SIG-M5 (cell line): ENCODE measurements around the gene MICAL2.

Source experiments
- DNase-seq: peaks from one replicate; lab custom pipeline; 2025; lab: John Stamatoyannopoulos, UW

MICAL2 gene, protein sequence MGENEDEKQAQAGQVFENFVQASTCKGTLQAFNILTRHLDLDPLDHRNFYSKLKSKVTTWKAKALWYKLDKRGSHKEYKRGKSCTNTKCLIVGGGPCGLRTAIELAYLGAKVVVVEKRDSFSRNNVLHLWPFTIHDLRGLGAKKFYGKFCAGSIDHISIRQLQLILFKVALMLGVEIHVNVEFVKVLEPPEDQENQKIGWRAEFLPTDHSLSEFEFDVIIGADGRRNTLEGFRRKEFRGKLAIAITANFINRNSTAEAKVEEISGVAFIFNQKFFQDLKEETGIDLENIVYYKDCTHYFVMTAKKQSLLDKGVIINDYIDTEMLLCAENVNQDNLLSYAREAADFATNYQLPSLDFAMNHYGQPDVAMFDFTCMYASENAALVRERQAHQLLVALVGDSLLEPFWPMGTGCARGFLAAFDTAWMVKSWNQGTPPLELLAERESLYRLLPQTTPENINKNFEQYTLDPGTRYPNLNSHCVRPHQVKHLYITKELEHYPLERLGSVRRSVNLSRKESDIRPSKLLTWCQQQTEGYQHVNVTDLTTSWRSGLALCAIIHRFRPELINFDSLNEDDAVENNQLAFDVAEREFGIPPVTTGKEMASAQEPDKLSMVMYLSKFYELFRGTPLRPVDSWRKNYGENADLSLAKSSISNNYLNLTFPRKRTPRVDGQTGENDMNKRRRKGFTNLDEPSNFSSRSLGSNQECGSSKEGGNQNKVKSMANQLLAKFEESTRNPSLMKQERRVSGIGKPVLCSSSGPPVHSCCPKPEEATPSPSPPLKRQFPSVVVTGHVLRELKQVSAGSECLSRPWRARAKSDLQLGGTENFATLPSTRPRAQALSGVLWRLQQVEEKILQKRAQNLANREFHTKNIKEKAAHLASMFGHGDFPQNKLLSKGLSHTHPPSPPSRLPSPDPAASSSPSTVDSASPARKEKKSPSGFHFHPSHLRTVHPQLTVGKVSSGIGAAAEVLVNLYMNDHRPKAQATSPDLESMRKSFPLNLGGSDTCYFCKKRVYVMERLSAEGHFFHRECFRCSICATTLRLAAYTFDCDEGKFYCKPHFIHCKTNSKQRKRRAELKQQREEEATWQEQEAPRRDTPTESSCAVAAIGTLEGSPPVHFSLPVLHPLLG

DNA sequence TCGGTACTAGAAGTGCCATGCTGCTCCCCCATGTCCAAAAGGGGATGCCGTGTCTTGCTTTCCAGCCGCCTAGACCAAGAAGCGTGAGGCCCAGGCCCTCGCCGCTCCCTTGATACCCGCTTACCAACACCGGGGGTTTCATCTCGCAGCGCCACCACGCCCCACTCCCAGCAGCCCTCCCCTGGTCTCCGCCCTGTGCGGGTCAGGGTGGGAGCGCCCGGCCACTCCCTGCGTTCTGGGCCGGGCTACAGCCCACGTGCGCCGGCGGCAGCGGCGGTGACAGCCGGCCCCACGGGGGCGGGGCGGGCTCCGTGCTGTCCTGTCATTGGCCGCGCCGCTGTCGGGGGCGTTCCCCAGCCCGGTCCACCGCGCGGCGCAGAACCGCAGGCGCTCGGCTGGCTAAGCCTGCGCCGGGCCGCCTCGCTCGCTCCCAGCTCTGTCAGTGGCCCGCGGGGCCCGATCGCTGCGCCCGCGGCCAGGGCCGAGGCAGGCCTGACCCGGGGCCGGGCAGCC lies at the start of gene MICAL2:
TSS of gene MICAL2 (plus strand) at position 390 of the 513 bp plus-strand sequence. CDS start 51,566 bp downstream, outside the sequence.
- DNase-seq = peak; percentile 14

DNA sequence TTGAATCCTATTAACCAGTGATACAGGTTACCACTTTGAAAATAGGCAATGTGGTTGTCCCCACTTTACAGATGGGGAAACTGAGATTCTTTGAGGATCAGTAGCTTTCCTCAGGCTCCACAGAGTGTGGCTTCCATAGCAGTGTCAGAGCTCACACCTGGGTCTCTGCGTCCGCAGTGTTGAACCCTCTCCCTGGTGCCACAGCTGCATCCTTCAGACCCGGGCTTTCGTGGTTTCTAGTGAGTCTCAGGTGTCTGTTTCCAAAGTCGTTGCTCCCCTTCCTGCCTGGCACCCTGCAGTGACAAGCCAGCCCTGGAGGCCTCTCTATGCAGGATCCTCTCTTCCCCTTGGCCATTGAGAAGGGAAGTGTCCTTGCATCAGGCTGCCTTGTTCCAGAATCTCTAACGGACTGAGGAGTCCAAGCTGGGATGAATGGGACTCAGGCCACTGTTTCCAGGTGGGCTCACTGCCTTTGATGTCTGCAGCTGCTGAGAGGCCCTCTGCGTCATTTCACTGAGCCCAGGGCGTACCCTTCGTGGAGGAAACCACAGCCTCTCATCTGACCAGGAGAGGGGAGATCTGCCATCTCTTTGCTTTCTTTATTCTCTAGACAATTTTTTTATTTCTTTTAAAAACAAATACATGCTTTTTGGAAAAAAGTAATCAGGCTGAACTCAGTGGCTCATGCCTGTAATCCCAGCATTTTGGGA lies 48.4 kb upstream of the MICAL2 start:
- DNase-seq = no peak

DNA sequence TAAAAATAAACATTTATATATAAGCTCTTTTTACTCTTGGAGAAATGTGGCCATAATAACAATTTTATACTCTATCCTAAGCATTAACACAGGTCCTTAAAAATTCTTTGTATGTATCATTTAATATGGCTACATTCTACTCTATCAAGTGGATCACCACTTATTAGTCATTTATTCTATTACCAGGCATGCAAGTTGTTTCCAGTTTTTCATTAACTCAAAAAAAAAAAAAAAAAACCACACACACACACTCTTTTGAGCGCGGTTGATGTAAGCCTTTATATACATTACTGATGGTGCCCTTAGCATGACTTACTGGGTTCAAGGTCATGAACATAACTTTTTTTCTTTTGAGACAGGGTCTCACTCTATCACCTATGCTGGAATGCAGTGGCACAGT lies 47.1 kb upstream of the MICAL2 start:
- DNase-seq = no peak

DNA sequence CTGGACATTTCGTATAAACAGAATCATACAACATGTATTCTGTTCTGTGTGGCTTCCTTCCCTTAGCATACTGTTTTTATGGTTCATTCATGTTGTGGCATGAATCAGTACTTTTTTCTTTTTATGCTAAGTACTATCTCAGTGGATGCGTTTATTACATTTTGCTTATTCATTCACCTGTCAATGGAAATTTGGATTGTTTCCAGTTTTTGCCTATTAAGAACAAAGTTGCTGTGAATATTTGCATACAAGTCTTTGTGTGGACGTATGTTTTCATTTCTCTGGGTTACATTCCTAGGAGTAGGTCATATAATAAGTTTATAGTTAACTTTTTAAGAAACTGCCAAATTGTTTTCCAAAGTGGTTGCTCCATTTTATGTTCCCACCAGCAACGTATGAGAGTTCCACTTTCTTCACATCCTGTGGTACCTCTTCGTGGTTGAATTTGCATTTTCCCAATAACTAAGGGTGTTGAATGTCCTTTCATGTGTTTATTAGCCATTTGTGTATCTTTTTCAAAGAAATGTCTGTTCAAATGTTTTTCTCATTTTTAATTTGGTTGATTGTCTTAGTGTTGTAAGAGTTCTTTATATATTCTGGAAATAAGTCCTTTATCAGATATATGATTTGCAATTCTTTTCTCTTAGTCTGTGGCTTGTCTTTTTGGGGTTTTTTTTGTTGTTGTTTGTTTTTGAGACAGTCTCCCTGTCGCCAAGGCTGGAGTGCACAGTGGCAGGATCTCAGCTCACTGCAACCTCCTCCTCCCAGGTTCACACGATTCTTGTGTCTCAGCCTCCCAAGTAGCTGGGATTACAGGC lies 46.0 kb upstream of the MICAL2 start:
- DNase-seq = no peak

DNA sequence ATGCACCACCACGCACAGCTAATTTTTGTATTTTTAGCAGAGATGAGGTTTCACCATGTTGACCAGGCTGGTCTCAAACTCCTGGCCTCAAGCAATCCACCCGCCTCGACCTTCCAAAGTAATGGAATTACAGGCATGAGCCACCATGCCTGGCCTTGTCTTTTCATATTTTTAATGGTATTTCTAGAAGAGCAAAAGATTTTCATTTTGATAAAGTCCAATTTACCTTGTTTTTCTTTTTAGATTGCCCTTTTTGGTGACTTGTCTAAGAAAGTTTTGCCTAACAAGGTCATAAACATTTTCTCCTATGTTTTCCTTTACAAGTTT lies 45.5 kb upstream of the MICAL2 start:
- DNase-seq = no peak

DNA sequence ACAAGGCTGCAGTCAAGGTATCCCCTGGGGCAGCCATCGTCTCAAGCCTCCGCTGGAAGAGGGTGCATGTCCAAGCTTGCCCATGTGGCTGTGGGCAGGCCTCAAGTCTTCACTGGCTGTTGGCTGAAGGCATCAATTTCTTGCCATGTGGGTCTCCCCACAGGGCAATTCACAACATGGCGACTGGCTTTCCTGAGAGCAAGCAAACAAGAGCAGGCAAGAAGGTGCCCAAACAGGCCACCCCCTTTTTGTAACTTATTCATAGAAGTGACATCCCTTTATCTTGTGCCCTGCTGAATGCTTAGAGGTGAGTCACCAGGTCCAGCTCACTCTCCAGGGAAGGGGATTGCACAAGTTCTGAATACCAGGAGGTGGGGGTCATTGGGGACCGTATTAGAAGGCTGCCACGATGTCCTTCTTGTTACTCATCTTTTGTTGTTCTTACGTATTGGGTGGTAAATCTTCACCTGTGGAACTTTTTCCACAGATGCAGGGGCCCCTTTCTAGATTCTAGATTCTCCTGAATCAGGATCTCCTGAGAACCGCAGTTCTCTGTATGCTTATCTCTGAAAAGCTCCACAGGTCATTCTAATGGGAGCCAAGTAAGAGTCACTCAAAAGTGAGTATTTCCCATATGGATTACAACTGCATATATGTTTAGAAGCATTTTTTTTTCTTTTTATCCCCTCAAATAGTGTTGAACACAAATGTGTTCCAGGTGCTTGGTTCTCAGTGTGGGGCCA lies 44.2 kb upstream of the MICAL2 start:
- no peak for DNase-seq

DNA sequence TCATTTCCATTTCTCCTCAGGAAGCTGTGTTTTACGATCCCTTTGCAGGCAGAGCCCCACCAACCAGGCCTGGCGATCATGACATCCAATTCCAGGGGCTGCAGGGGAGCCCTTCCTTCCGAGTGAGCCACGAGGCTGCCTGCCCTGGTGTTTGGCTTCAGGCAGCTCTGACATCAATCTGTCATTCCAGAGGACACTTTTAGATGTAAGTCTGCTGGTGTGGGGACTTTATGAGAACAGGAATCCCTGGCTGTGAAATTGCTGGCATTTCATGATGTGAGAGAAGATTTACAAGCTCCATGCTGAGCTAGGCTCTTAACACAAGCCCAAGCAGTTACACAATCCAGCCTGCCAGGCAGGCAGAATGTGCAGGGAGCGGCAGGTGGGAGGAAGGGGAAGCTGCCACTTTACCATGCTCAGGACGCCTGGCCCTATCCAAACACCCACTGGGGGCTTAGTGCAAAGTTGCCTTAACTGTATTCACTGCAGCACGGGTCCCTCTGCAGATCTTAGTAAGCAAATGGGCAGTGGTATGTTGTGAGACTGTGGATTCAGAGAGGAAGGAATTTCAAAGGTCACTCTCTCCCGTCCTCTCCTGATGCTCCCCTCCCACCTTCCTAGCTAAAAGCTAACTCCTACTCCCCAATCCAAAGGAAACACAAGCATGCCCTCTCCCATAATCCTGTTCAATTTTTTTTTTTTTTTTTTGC lies 43.4 kb upstream of the MICAL2 start:
- peak; percentile 29 for DNase-seq

DNA sequence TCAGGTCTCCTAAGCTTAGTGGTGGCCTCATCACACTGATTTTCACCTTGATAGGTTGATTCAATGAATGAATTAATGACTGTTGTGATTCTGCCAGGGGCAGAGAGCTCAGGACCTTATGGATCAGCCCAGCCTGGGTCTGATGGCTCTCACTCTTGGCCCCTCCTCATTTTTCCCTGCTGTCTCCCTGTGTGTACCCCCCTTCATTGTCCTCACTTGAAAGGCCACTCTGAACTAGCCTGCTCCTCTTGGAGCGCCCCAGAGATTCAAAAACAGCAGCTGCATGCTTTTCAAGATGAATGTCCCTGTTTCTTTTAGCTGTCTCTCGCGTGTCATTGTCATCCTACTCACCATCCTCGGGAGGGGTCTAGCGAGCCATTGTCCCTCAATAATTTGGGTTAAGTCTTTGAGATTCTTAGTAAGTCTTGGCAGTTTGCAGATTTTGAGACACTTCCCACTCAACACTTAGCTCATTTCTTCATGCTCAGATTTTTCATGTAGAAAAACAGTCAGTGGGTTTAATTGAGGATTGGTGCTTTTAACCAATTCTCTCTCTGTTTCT lies 42.5 kb upstream of the MICAL2 start:
- DNase-seq = no peak

DNA sequence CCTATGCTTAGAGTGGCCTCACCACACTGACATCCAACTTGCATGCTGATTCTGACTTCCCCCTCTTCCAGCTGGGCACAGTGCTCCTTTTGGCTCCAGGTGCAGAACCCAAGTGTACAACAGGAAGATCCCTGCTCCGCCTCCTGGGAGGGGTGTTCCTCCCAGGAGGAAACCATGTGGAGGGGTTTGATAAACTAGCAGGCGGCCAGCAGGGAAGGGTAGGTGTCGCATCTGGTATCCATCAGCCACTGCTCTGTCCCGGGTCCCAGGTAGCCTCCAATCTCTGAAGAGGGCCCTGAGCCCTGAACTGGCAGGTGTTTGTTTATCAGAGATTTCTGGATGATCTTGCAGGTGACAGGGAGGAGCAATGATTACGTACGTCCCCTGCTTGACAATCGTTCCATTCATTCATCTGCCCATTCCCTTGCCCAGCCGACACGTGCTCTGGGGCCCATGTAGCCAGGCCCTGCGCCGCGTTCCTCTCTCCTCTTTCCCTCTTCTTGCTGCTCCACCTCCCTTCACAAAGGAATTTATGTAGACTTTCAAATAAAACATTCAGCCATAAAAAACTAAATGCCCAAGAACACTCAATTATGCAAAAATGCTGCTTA lies 41.2 kb upstream of the MICAL2 start:
- DNase-seq = no peak

DNA sequence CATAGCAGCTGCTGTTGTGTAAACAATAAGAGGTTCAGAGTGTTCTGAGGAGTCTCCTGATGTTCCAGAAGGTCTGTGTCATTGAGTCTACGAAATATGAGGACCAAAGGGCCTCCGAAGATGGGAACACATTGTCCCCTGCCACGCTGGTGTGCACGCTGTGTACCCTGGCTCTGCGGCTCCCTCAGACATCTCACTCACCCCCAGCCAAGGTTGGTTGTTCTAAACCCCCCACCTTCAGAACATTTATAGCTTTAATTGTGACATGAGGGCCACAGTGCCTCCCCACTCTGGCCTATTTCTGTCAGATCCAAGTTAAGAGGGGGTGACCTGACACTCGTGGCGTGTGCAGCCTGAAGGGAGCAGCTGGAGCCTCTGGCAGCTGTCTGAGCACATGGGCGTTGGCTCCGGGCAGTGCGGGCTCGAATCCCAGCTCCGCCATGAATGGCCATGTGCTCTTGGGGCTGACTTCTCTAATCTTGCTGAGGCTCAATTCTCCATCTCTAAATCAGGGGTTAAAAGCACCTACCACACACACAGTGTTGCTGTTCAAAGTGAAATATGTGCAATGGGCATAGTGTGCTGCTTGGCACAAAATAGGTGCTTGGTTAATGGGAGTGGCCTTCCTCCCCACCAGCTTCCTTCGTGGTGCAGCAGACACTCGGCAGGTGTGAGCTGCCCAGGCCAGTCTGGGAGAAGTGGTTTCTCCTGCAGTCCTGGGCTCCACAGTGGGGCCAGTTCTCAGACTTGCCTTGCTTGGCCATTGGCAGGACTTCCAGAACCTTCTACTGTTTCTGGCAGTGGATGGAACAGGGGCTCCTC lies 39.7 kb upstream of the MICAL2 start:
- no peak for DNase-seq

DNA sequence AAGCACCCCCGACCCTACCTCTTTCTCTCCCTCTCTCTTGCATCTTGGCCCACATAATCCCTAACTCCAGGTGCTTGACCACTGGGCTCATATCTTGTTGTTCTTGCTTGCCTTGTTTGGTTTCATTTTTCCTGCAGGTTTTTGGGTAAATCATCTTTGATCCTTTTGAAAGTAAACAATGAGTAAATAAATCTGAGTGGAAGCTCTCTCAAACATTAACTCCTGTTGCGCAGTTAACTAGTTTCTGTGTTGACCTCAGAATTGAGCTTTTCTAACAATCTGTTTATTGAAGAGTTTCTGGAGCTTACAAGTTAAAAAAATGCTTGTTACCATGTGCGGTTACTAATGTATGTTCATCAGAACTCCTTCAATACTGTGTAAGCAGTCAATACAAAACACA lies 38.8 kb upstream of the MICAL2 start:
- DNase-seq = no peak

DNA sequence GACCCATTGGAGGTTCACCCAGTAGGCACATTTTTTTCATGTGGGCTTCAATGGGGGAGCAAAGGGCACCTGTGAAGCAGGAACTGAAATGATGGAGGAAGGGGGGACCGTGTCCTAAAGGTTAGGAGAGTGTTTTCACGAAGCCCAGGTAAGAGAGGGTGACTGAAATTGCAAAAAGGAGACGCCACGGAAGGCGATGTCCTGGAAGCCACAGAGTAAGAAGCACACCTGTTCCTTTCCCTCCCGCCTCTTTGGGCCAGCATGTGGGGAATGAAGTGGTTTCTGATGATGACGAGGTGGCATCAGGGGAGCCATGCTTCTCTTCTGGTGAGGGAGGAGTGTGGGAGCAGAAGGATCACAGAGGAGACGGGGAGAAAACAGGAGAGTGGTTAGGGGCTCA lies 37.0 kb upstream of the MICAL2 start:
- no peak for DNase-seq

DNA sequence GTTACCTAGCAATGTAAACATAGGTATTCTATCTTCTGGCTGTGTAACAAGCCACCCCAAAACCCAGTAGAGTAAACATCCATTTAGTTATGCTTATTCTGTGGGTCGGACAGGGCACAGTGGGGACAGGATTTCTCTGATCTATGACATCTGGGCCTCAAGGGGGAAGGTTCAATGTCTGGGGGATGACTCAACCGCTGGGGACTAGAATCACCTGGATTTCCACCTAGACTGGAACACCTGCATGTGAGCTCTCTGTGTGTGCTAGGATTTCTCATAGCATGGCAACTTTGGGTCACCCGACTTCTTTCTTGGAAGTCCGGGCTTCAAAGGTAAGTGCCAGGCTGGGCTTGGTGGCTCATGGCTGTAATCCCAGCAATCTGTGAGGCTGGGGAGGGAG lies 36.5 kb upstream of the MICAL2 start:
- DNase-seq = no peak

DNA sequence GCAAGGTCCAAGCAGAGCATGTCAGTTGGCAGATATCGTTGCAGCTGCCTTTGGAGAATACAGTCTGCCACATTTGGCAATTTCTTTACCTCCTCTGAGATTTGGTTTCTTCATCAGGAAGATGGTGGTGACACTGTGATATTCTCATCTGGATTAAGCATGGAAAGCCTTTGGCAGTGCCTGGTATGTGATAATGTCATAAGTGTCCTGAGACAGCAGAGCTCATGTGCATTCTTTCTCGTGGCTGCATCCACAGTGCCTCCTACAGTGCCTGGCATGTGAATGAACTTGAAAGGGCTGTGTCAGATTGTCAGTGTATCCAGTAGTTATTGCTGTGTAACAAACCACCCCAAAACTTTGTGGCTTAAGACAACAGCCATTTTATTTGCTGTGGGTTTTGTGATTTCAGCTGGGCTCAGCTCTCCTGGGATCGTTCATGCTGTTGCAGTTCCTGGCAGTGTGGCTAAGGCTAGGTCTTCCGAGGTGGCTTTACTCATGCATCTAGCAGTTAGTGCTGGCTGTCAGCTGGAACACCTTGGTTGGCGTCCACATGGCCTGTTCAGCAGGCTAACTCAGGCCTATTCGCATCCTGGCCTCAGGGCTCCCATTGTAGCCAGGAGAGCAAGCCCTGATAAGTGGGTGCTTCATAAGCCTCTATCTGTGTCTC lies 35.7 kb upstream of the MICAL2 start:
- no peak for DNase-seq

DNA sequence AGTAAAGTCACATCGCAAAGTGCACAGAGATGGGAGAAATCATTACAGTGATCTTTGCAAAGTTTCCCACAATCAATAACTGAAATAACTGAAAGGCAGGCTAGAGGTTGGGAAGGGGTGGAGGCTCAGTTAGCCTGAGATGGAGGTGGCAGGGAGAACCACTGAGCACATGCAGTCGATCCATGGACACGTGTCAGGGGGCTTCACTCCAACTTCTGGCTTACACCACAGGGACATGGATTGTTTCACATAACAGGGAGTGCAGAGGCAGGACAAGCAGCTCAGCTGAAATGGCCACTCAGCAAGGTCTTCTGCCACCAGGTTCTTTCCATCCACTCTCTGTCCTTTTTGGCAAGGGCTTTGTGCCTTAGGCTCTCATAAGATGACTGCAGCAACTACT lies 35.1 kb upstream of the MICAL2 start:
- DNase-seq = no peak

DNA sequence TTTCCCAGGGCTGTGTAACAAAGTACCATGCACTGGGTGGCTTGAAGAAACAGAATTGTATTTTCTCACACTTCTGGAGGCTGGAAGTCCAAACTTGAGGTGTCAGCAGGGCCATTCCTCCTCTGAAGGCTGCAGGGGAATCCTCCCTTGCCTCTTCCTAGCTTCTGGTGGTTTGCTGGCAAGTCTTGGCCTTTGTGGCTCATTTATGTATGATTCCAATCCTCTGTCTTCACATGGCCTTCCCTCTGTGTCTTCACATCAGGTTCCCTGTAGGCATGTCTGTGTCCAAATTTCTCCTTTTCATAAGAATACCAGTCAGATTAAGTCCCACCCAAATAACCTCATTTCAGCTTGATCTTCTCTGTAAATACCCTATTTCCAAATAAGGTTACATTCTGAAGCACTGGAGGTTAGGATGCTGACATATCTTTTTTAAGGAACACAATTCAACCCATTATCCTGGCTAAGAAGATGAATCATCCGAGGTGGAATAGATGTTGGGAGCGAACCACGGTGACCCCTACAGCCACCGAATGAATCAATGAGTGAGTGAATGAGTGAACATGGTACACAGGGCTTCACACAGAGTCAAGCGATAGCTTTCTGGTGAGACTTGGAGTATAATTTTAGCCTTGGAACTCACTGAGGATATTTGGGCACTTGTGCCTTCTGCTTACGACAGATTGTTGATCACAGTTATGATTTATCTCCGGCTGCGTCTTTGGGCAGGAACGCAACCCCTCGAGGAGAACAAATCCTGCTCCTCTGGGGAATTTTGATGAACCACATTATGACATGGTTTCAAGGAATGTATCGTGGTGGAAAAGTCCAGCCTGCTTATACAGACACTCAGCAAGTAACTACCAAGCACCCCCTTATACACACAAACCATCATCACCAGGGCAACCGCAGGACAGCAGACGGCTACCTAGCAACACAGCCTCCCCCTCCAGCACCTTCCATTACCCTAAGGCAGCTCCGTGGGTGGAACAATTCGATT lies 34.3 kb upstream of the MICAL2 start:
- no peak for DNase-seq
